Mesenteric fat pad (tissue), 1 donor: ENCODE results near the gene SLC25A26. TPM values are rescaled to one million over a fixed set of nuclear protein-coding genes. Genes with fewer than 3 reads are reported as not detected.
"Not testable (repeated sequence)": the region's sequence is repeated elsewhere in the genome, so short reads cannot be mapped to it uniquely, and the experiment has no call there.

Experiments
- DNase-seq: peaks from one replicate; pipeline ENCODE4 v3.0.0-alpha.2; 2020; ENCODE audit warnings: low spot score
- total RNA-seq: library from RNA; stranded (reverse); fragmentation: NEBNext Ultra II Directional; extraction: Animal tissue kit (Norgen Biotek cat#: 25700); gene quantifications from one replicate; pipeline ENCODE4 v1.2.1, GENCODE V29; 2021
- donor health status: DM: yes; HTN: yes; CAD: no.

SLC25A26 gene
- total RNA-seq, 1 donor from 2014 or later = 18.7 TPM

GRCh38 chr3:66226093-66226492 lies 5.3 kb downstream of the SLC25A26 start:
- DNase-seq = not testable (repeated sequence)

GRCh38 chr3:66227051-66227450 lies 6.2 kb downstream of the SLC25A26 start:
- no peak for DNase-seq

DNA sequence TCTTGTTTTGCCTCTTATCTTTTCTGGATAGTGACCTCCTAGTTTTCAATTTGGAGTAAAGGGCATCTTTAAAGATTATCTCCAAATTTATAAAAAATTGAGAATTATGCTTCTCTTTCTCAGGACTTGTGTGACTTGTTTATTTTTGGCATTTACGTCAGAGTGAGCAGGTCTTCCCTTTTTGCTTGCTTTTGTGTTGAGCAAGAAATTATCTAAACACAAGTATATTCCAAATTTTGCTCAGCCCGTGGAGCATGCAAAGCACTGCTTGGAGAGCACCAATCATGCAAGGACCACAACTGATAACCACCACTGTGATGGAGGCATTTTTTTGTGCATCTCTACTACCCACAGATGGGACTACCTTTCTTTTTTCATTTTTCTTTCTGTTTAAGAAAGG lies 7.1 kb downstream of the SLC25A26 start:
- DNase-seq = no peak

GRCh38 chr3:66228707-66229106 lies 7.9 kb downstream of the SLC25A26 start:
- DNase-seq = no peak

DNA sequence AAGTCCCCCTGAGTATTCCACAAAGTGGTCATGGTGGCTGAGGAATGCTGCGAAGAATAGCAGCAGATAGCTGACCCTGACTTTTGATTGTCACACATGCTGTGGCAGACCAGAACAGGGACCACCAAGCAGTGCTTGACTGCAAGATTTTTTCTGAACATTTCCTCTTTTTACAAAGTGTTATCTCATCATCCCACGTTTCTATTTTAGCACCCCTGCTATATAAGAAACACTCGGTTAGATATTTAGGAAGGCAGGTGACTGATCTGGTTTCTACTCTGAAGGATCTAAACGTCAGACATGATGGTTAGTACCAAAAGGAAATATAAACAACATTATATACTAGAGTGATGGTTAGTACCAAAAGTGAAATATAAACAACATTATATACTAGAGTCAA lies 9.1 kb downstream of the SLC25A26 start:
- no peak for DNase-seq

DNA sequence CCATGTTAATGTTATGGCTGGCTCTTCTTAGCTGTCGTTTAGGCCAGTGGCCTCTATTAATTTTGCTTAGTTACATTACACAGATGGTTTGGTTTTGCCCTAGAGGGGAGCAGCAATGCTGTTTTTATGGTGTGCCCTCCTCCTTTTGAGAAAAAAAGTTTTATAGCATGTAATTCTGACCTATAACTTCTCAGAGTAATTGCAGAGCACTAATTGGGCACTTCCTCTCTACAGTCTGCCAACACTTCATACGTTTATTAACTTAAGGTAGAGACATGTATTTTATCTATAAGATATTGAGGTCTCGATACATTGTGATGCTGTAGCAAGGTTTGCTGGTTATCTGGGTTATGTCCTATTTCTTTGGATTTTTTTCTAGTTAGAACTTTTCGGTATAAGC lies 12.2 kb downstream of the SLC25A26 start:
- no peak for DNase-seq

- DNase-seq = no peak
These were observed 15.5 kb downstream of the SLC25A26 start for GRCh38 chr3:66236281-66236680.

DNA sequence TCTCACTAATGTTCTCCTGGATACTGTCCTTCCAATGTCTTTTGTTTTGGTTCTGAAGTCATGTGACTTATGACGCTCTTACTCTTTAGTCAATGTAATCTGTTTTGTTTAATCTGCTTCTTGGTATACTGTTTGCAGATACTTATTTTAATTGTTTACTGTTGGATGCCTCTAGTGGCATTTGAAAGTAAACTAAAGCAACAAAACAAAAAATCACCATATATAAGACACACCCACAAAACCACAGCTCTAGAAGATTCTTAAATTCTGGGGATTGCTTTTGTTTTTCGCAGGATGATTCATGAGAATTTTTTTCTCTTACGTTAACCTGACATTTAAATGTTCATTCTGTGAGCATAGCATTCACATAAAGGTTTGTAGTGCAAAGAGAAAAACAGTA lies 16.8 kb downstream of the SLC25A26 start:
- no peak for DNase-seq

- DNase-seq = no peak
These were observed 18.8 kb downstream of the SLC25A26 start for GRCh38 chr3:66239513-66240123.

DNA sequence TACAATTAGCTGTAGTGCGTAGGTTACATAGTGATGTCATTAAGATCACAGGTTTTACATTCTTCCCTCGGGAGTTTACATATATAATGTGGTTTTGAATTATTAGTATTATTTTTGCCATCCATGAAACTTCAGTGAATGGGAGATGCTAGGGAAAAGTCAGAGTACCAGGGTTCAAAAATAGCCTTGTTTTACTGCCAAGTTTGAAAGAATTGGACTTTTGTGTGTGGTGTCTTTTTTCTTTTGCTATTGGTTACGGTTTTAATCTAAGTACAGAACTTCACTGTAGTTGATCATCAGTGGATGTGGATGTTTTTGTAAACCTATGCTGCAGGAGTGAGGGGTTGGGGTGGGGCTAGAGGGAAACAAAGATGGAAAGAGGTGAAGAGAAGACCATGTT lies 20.7 kb downstream of the SLC25A26 start:
- no peak for DNase-seq

- DNase-seq = no peak
These were observed 22.1 kb downstream of the SLC25A26 start for GRCh38 chr3:66242788-66243464.

- no peak for DNase-seq
These were observed 27.8 kb downstream of the SLC25A26 start for GRCh38 chr3:66248641-66249040.

- DNase-seq = no peak
These were observed 33.2 kb downstream of the SLC25A26 start for GRCh38 chr3:66253790-66254620.

DNA sequence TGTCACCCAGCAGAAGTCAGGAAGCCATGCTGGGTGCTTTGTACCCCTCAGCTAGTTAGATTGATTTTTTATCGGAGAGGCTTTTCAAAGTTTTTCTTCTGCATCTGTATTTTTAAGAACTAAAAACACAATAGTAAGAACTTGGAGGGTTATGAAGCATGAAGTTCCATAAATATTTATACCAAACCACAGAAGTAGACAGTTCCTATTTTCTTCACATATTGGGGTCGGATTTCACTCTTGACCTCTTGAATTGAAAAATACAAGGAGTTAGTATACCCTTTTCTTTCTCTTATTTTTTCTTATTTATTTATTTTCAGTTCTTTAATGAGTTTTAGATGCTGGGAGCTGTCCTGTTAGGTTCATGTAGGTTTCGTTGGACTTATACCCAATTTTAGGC lies 35.1 kb downstream of the SLC25A26 start:
- DNase-seq = no peak

GRCh38 chr3:66256806-66257205 lies 36.0 kb downstream of the SLC25A26 start:
- DNase-seq = no peak

GRCh38 chr3:66259566-66260255 lies 38.9 kb downstream of the SLC25A26 start:
- no peak for DNase-seq

- no peak for DNase-seq
These were observed 39.6 kb downstream of the SLC25A26 start for GRCh38 chr3:66260431-66260830.

DNA sequence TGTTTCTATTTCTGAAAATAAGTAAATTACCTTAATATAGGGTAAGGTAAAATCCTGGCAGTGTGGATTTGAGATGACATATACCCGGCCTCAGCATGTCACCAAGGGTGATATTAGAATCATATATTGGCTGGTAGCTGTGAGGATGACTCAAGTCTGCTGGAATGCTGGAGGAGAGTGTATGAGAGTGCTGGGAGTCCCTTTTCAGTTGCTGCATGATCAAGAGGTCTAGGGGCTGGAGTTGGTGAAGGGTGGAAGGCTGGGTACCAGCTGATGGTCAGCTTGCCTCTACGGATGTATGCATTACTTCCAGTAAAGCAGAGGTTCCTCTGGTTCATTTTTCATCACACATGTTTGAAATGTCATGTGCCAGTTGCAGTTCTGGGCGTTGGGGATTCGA lies 40.6 kb downstream of the SLC25A26 start:
- DNase-seq = no peak

GRCh38 chr3:66265649-66266048 lies 44.8 kb downstream of the SLC25A26 start:
- no peak for DNase-seq

DNA sequence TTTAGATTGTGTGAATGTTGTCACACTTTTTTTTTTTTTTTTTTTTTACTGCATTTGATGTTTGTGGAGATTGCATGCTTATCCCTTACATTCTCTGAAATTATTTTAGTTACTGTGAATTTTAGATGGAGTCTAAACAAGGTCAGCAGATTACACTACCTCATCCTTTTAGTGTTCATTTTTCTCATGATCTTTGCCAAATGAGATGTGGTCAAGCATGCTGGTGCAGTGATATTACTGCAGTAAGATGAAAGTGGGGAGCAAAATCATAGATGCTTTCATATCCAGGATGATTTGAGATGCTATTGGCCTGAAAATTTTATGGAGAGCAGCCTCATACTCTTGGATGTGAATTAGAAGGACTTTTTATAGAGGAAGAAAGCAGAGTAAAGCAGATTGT lies 45.8 kb downstream of the SLC25A26 start:
- no peak for DNase-seq

GRCh38 chr3:66267031-66267430 lies 46.2 kb downstream of the SLC25A26 start:
- DNase-seq = no peak

GRCh38 chr3:66267906-66268305 lies 47.1 kb downstream of the SLC25A26 start:
- no peak for DNase-seq
